GM10266 (cell line): ENCODE measurements around the gene RGL1.

Experiments used
- DNase-seq: peaks from one replicate; pipeline ENCODE4 v3.0.0; 2012; ENCODE audit errors: extremely low spot score
- CTCF ChIP-seq: IDR thresholded peaks from 2 replicates; pipeline ENCODE4 v1.5.1; 2012; ENCODE audit warnings: mild to moderate bottlenecking, low read depth; ENCODE audit not compliant: control insufficient read depth, insufficient read depth; ENCODE audit errors: missing control alignments

Gene RGL1

GRCh38 chr1:183863852-183864251, 58.9 kb downstream of the RGL1 start:
- no peak for DNase-seq
- no peak for TF ChIP-seq CTCF

GRCh38 chr1:183864611-183865010, 59.7 kb downstream of the RGL1 start:
- no peak for DNase-seq
- no peak for TF ChIP-seq CTCF

GRCh38 chr1:183869230-183869629, 64.3 kb downstream of the RGL1 start:
- no peak for DNase-seq
- TF ChIP-seq CTCF = no peak

DNA sequence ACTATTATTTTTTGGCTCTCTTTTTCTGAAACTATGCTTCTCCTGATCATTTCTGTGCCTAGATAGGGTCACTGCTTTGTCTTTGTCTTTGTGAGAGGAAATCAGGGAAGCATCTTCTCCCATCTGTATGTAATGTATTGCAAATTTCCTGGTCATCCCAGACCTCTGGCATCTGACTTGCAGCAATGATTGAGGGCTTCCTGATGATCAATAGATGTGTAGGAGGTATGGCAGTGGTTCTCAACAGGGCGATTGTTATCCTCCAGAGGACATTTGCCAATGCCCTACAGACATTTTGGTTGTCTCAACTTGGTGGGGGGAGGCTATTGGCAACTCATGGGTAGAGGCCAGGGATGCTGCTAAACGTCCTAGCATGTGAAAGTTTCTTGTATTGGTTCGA, 64.7 kb downstream of the RGL1 start:
- DNase-seq = no peak

DNA sequence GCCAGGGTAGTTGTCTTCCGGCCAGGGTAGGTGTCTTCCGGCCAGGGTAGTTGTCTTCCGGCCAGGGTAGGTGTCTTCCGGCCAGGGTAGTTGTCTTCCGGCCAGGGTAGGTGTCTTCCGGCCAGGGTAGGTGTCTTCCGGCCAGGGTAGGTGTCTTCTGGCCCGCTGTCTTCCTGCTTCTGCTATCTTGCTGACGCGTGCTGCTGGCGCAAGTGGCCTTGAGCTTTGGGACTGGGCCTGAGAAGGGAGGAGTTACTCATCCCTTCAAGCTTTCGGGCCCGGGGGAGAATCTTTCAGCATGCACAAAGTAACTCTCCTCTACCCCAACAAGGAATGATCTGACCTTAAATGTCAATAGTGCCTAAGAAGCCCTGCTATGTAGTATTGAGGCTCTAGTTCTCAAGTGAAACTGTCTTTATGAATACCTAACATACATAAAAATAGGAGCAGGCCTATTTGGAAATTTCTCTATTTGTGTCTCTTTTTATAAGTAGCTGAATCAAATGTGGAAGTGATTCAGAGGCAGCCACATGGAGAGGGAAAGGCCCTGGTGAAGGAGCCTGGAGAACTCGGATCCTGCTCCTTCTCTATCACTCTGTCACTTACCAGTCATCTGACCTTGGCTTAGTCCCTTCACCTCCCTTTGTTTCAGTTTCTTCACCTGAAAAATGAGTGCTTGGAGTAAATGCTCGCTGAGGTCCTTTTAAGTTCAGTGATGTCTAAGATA, 65.6 kb downstream of the RGL1 start:
- TF ChIP-seq CTCF = no peak
- DNase-seq = no peak

More for the DNA sequence above, 64.7 kb downstream of the RGL1 start:
- no peak for TF ChIP-seq CTCF

DNA sequence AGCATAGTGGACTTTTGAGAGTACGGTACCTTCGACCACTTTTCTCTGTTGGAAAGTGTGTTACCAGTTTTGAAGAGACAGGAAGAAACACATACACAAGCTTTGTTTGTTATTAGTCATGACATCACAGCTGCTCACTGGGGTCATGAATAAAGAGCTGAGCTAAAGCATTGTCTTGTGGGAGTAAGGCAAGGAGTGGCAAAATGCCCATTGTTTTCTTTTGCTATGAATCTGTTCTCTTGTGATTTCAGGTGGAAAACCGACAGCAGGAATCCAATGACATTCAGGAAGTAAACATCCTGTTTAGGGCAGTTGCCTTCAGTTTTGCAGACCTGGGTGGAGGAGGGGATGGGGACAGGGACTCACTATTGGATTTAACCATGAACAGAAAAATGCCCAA, 66.2 kb downstream of the RGL1 start:
- no peak for DNase-seq
- no peak for TF ChIP-seq CTCF

DNA sequence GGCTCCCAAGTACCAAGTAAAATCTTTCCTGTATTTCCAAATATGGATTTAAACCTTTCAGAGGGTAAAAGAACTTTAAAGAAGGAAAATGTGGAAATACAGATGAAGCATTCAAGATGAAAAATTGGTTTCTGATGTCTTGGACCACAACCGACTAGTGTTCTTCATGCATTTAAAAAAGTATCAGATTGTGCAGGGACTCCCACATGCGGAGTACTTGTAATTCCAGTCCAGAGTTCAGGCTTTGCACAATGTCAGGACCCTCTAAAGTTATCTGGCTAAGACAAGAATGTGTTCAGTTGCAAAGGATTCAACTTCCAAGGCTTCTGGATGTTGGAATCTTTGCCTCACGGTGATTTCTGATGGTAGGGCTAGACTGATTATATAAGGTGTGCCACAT, 66.7 kb downstream of the RGL1 start:
- DNase-seq = no peak
- TF ChIP-seq CTCF = no peak
